Omental fat pad (tissue), 4 donors: Measurements from ENCODE around the gene ASGR2. TPM values are rescaled to one million over a fixed set of nuclear protein-coding genes. Genes with fewer than 3 reads are reported as not detected.
"Not testable (repeated sequence)": the region's sequence is repeated elsewhere in the genome, so short reads cannot be mapped to it uniquely, and the experiment has no call there.

Experiments used
- ATAC-seq: fragments of 150-250 bp; one replicate; pipeline ENCODE4 v1.9.1; 2016; ENCODE audit warnings: mild to moderate bottlenecking, moderate library complexity; ENCODE audit not compliant: low FRiP score
- DNase-seq: peaks from one replicate; pipeline ENCODE4 v3.0.0-alpha.2; 2019; ENCODE audit warnings: low spot score
- CTCF ChIP-seq, 3 donors: fragments of 450-650 bp; IDR thresholded peaks; one replicate each; pipeline ENCODE4 v1.5.1; 2016 to 2017; ENCODE audit warnings: antibody characterized with exemption in 3 of 3, mild to moderate bottlenecking in 3 of 3, moderate library complexity in 2 of 3
- total RNA-seq, 4 donors: library from RNA; depleted of rRNA; stranded (reverse); fragments of >200 nt; gene quantifications; one replicate each; pipeline ENCODE4 v1.1.0, GENCODE V29; 2016

Gene ASGR2
- total RNA-seq, 4 donors from 2014 or later = 0.84 to 3.1 (median 1.6) TPM; not detected in 1

DNA sequence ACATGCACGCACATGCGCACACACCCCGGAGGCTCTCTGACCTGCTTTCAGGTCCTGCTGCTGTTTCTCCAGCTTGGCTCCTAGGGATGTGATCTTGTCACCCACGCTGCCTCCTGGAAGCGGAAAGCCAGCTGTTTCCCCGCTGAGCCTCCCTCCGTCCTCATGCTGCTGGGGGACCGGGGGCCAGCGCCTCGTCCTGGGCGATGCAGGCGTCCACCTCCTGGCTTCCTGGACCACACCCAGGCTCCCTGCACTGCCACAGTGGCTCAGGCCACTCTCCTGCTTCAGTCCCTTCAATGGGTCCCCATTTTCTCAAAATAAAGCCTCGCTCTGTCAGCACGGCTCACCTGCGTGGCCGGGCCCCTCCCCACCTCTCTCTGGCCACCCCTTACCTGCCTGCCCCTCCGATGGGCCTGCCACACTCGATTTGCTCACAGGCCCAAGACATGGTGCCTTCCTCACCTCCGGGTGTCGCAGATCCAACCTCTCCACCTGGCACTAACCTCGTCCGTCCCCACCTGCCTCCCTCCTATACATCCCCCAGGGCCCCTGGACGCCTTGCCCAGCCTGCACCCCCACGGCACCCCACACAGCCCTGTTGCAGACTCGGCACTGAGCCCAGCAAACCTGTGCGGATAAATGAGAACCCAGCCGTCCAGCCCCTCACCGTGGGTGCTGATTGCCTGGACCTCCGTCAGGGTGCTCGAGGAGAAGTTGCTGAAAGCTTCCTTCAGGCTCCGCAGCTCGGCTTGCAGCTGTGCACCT, 6.6 kb downstream of the ASGR2 start:
- no peak for ATAC-seq
- no peak for TF ChIP-seq CTCF (IDR thresholded peaks at IDR 0.05)
- DNase-seq = no peak

- no peak for TF ChIP-seq CTCF (IDR thresholded peaks at IDR 0.05)
- DNase-seq (no peak), ATAC-seq (no peak)
Measured at GRCh38 chr17:7107012-7107754, 7.4 kb downstream of the ASGR2 start.

DNA sequence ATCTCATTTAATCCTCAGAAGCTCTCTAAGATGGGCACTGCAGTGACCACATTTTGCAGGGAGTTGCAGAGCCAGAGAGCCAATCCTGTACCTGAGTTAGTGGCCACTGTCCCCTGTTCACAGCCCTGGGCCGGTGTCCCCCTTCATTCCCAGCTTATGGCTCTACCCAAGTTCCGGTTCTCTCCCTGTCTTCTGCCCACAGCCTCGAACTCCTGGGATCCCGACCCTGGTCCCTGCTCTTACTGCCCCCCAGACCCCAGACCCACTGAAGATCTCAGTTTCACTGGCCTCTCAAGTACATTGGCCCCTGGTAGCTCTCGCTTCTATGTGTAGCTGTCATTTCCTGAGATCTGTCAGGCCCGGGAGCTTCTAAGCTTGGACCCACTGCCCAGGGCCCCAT, 12.2 kb downstream of the ASGR2 start:
- no peak for TF ChIP-seq CTCF (IDR thresholded peaks at IDR 0.05)
- ATAC-seq (no peak), DNase-seq (no peak)

DNA sequence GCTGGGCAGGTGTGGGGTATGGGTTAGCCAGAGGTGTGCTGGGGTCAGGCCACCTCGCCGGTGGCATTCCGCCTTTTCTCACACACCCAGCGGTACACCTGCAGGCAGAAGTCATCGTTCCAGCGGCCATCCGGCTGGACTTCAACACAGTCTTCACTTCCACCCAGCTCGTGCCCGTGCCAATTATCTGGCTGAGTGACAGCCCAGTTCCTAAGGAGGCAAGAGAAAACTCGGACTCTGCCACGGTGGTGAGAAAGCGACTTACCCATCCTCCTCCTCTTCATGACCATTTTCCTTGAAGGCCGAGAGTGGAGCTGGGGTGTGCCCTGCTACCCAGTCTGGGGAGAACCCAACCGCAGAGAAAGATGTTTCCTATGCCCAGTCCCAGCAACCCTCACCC, 13.1 kb downstream of the ASGR2 start:
- DNase-seq = no peak
- TF ChIP-seq CTCF (IDR thresholded peaks at IDR 0.05) = no peak
- ATAC-seq = no peak

DNA sequence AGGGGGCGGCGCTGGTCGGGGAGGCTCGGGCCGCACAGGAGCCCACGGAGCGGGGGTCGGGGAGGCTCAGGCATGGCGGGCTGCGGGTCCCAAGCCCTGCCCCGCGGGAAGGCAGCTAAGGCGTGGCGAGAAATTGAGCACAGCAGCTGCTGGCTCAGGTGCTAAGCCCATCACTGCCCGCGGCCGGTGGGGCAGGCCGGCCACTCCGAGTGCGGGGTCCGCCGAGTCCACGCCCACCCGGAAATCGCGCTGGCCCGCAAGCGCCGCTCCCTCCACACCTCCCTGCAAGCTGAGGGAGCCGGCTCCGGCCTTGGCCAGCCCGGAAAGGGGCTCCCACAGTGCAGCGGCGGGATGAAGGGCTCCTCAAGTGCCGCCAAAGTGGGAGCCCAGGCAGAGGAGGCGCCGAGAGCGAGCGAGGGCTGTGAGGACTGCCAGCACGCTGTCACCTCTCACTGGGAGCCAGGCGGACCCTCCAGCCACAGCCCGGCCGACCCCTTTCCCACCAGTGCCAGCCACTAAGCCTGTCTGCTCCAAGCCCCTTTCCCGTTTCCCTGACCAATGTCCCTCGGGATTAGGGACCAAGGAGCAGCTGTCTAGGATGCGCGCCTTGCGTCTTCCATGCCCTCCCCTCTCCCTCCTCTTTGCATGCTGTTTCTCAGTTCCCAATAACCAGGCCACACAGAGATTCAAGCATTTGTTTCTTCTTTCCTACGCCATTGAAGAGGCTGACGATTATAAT, 13.8 kb downstream of the ASGR2 start:
- not testable (repeated sequence) for DNase-seq, ATAC-seq

- no peak for TF ChIP-seq CTCF (IDR thresholded peaks at IDR 0.05)
- ATAC-seq = no peak
- DNase-seq = no peak
Measured at GRCh38 chr17:7098802-7099459, 15.7 kb downstream of the ASGR2 start.

GRCh38 chr17:7097940-7098339, 16.7 kb downstream of the ASGR2 start:
- ATAC-seq = no peak
- DNase-seq = no peak
- no peak for TF ChIP-seq CTCF (IDR thresholded peaks at IDR 0.05)
